NCI-H1092 (cell line): ENCODE data around the gene SMIM44.
"Not testable (repeated sequence)": the region's sequence is repeated elsewhere in the genome, so short reads cannot be mapped to it uniquely, and the experiment has no call there.

Experiments used
- DNase-seq: peaks from one replicate; lab custom pipeline; 2025; lab: John Stamatoyannopoulos, UW

The SMIM44 gene

GRCh38 chr19:3517638-3518037, 34.4 kb upstream of the SMIM44 start:
- DNase-seq = no peak

- DNase-seq = peak; percentile 94
Observed at GRCh38 chr19:3516675-3517207, 33.5 kb upstream of the SMIM44 start.

- no peak for DNase-seq
Observed at GRCh38 chr19:3515891-3516422, 32.7 kb upstream of the SMIM44 start.

GRCh38 chr19:3514930-3515329, 31.7 kb upstream of the SMIM44 start:
- no peak for DNase-seq

GRCh38 chr19:3513229-3514140, 30.2 kb upstream of the SMIM44 start:
- DNase-seq = no peak

- no peak for DNase-seq
Observed at GRCh38 chr19:3512562-3513228, 29.5 kb upstream of the SMIM44 start.

GRCh38 chr19:3511506-3512251, 28.4 kb upstream of the SMIM44 start:
- no peak for DNase-seq

- DNase-seq = no peak
Observed at GRCh38 chr19:3510727-3511126, 27.5 kb upstream of the SMIM44 start.

- no peak for DNase-seq
Observed at GRCh38 chr19:3509566-3509989, 26.3 kb upstream of the SMIM44 start.

GRCh38 chr19:3508771-3509535, 25.7 kb upstream of the SMIM44 start:
- DNase-seq = no peak

GRCh38 chr19:3508121-3508661, 24.9 kb upstream of the SMIM44 start:
- DNase-seq = not testable (repeated sequence)

- DNase-seq = no peak
Observed at GRCh38 chr19:3507371-3508120, 24.3 kb upstream of the SMIM44 start.

- DNase-seq = no peak
Observed at GRCh38 chr19:3506384-3507340, 23.4 kb upstream of the SMIM44 start.

- DNase-seq = peak; percentile 98
Observed at GRCh38 chr19:3505598-3506383, 22.6 kb upstream of the SMIM44 start, which contains the start of gene FZR1. FZR1 (plus strand) TSS chr19:3506311; CDS start chr19:3522990, 16,679 bp downstream.

- no peak for DNase-seq
Observed at GRCh38 chr19:3504735-3505134, 21.5 kb upstream of the SMIM44 start.

GRCh38 chr19:3503036-3503572, 19.9 kb upstream of the SMIM44 start:
- no peak for DNase-seq

GRCh38 chr19:3501780-3502179, 18.5 kb upstream of the SMIM44 start:
- no peak for DNase-seq
